ENCODE results near the gene TP73.
"Not testable (repeated sequence)": the region's sequence is repeated elsewhere in the genome, so short reads cannot be mapped to it uniquely, and the experiment has no call there.

TP73 gene

GRCh38 chr1:3620708-3621107 is 31.6 kb upstream of the TP73 start:
- no peak overlapping the region for H3K4me3 ChIP-seq (ENCODE audit: low read length)
- DNase-seq (ENCODE audit: low read depth): no peak
- TF ChIP-seq CTCF (IDR thresholded peaks at IDR 0.05; ENCODE audit: insufficient read depth, low read depth, low read length, missing control alignments): no peak

- DNase-seq (ENCODE audit: low read depth); H3K4me3 ChIP-seq (ENCODE audit: low read length): not testable (repeated sequence)
- TF ChIP-seq CTCF (IDR thresholded peaks at IDR 0.05; ENCODE audit: insufficient read depth, low read depth, low read length, missing control alignments): peak; percentile 57
These were observed 31.1 kb upstream of the TP73 start for GRCh38 chr1:3621151-3621671.

GRCh38 chr1:3622102-3622501 is 30.2 kb upstream of the TP73 start:
- not testable (repeated sequence) for H3K4me3 ChIP-seq (ENCODE audit: low read length); DNase-seq (ENCODE audit: low read depth)

- no peak for TF ChIP-seq CTCF (IDR thresholded peaks at IDR 0.05; ENCODE audit: insufficient read depth, low read depth, low read length, missing control alignments)
- H3K4me3 ChIP-seq (ENCODE audit: low read length): peak overlapping the region; percentile 79
These were observed 28.7 kb upstream of the TP73 start for GRCh38 chr1:3623441-3624199.

GRCh38 chr1:3624200-3625136 is 27.8 kb upstream of the TP73 start, which contains the start of gene TPRG1L:
TSS of gene TPRG1L (plus strand) at chr1:3625015. CDS start at chr1:3625073, 58 bp downstream.
- DNase-seq (ENCODE audit: low read depth): peak; percentile 97
- H3K4me3 ChIP-seq (ENCODE audit: low read length): peak within 1 kb of the TSS; percentile 79
- TF ChIP-seq CTCF (IDR thresholded peaks at IDR 0.05; ENCODE audit: insufficient read depth, low read depth, low read length, missing control alignments): no peak

More at GRCh38 chr1:3623441-3624199, 28.7 kb upstream of the TP73 start:
- no peak for DNase-seq (ENCODE audit: low read depth)

- peak overlapping the region; percentile 58 for H3K4me3 ChIP-seq (ENCODE audit: low read length)
- DNase-seq (ENCODE audit: low read depth): peak; percentile 58
- peak; percentile 19 for TF ChIP-seq CTCF (IDR thresholded peaks at IDR 0.05; ENCODE audit: insufficient read depth, low read depth, low read length, missing control alignments)
These were observed 27.0 kb upstream of the TP73 start for GRCh38 chr1:3625151-3625907.
